Measurements from ENCODE around the gene TINAGL1. TPM values are rescaled to one million over a fixed set of nuclear protein-coding genes. Genes with fewer than 3 reads are reported as not detected.

The TINAGL1 gene
- total and polyA plus RNA-seq, 2 of the 13 experiments (the other 11 are each of a cell fraction or from before 2014, with no cell fraction given): 24.7 to 76.8 TPM

GRCh38 chr1:31572323-31573104 is 3.8 kb upstream of the TINAGL1 start (continued):
- TF ChIP-seq SP4 (CRISPR knock-in tag; IDR thresholded peaks at IDR 0.05) (no peak), ZNF572 (CRISPR knock-in tag; IDR thresholded peaks at IDR 0.05) (no peak), ZNF138 (CRISPR knock-in tag; IDR thresholded peaks at IDR 0.05; ENCODE audit: low read depth) (no peak), ZNF17 (CRISPR knock-in tag; IDR thresholded peaks at IDR 0.05) (no peak), ZSCAN30 (CRISPR knock-in tag; IDR thresholded peaks at IDR 0.05) (no peak), AKNA (CRISPR knock-in tag; IDR thresholded peaks at IDR 0.05; ENCODE audit: borderline replicate concordance) (no peak), ATF2 (CRISPR knock-in tag; IDR thresholded peaks at IDR 0.05) (peak; percentile 21; the same call in 1 of the 2 replicates), ZNF713 (CRISPR knock-in tag; IDR thresholded peaks at IDR 0.05) (no peak), THRA (CRISPR knock-in tag; IDR thresholded peaks at IDR 0.05; ENCODE audit: borderline replicate concordance) (peak; percentile 36; the same call in 1 of the 2 replicates), ZBTB8A (CRISPR knock-in tag; IDR thresholded peaks at IDR 0.05; ENCODE audit: borderline replicate concordance, low read depth) (no peak), GZF1 (CRISPR knock-in tag; IDR thresholded peaks at IDR 0.05) (no peak), NCOA1 (CRISPR knock-in tag; IDR thresholded peaks at IDR 0.05) (no peak), KLF12 (CRISPR knock-in tag; IDR thresholded peaks at IDR 0.05; ENCODE audit: borderline replicate concordance) (no peak), CBFB (CRISPR knock-in tag; IDR thresholded peaks at IDR 0.05) (no peak)
- TF ChIP-seq, protein P1, sequence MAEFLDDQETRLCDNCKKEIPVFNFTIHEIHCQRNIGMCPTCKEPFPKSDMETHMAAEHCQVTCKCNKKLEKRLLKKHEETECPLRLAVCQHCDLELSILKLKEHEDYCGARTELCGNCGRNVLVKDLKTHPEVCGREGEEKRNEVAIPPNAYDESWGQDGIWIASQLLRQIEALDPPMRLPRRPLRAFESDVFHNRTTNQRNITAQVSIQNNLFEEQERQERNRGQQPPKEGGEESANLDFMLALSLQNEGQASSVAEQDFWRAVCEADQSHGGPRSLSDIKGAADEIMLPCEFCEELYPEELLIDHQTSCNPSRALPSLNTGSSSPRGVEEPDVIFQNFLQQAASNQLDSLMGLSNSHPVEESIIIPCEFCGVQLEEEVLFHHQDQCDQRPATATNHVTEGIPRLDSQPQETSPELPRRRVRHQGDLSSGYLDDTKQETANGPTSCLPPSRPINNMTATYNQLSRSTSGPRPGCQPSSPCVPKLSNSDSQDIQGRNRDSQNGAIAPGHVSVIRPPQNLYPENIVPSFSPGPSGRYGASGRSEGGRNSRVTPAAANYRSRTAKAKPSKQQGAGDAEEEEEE (CRISPR knock-in tag; IDR thresholded peaks at IDR 0.05; ENCODE audit: borderline replicate concordance): no peak
- TF ChIP-seq, protein P2, sequence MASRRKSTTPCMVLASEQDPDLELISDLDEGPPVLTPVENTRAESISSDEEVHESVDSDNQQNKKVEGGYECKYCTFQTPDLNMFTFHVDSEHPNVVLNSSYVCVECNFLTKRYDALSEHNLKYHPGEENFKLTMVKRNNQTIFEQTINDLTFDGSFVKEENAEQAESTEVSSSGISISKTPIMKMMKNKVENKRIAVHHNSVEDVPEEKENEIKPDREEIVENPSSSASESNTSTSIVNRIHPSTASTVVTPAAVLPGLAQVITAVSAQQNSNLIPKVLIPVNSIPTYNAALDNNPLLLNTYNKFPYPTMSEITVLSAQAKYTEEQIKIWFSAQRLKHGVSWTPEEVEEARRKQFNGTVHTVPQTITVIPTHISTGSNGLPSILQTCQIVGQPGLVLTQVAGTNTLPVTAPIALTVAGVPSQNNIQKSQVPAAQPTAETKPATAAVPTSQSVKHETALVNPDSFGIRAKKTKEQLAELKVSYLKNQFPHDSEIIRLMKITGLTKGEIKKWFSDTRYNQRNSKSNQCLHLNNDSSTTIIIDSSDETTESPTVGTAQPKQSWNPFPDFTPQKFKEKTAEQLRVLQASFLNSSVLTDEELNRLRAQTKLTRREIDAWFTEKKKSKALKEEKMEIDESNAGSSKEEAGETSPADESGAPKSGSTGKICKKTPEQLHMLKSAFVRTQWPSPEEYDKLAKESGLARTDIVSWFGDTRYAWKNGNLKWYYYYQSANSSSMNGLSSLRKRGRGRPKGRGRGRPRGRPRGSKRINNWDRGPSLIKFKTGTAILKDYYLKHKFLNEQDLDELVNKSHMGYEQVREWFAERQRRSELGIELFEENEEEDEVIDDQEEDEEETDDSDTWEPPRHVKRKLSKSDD (CRISPR knock-in tag; IDR thresholded peaks at IDR 0.05; ENCODE audit: low read depth): 0 out of 2 replicates have a peak, but pooled peaks have one; percentile 30

Data from HepG2 (cell line).